ENCODE data around the gene PRH2. TPM values are rescaled to one million over a fixed set of nuclear protein-coding genes. Genes with fewer than 3 reads are reported as not detected.

PRH2 gene
- polyA plus RNA-seq = 0.12 to 0.13 TPM in 2 of 3 replicates, not detected in the other
- polyA plus RNA-seq (2011; ENCODE audit: low read depth) = not detected
- not detected in 2 replicates for polyA plus RNA-seq (2011; cell fraction: cytosol; rRNA removed)
- polyA plus RNA-seq (2011; cell fraction: nucleus; rRNA removed) = 0.33 TPM in 1 of 2 replicates, not detected in the other
- not detected in 2 replicates for polyA plus RNA-seq (2012; ENCODE audit: low replicate concordance)
- polyA minus RNA-seq = 2.2 TPM in 1 of 3 replicates, not detected in the others
- polyA minus RNA-seq (2011; cell fraction: cytosol; rRNA and poly(A)+ RNA removed) = not detected
- 1.1 TPM in 1 of 2 replicates, not detected in the other for polyA minus RNA-seq (2011; cell fraction: nucleus; rRNA and poly(A)+ RNA removed)

DNA sequence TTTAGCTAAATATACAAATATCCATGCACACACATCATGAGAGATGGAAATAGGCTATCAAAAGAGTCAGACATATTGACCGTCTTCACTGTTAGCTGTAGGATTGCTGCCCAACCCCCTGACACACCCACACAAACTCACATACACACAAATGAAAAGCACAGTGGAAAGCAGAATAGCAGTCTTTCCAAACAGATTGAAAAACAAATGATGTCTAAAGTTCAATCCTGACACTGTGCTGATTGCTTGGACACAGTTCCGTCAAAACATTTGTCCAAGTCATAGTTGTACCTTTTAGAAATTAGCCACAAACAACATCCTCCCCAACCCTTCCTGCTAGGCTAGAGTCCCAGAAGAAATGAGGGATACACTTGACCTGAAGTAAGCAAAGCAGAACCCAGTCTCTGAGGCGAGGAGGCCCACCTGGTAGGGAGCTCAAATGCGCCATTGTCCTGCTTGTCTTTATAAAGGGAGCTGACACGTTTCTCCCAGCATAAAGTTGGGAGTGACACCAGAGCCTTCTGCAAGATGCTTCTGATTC, at the start of gene PRH2:
Gene PRH2, plus strand, starts transcription at position 491 of the 541 bp plus-strand sequence. Its CDS starts 38 bp downstream, at position 529.
- Histone ChIP-seq H3K9ac (ENCODE audit: control insufficient read depth, extremely low read depth, insufficient read depth, low read length) (no peak within 1 kb of the TSS), H3K4me2 (ENCODE audit: control insufficient read depth, extremely low read depth, insufficient read depth, low read depth, low read length) (no peak within 1 kb of the TSS), H3K9me1 (ENCODE audit: control insufficient read depth, extremely low read depth, insufficient read depth, low read length) (no peaks in the 10 kb centered on the region), H3K36me3 (ENCODE audit: control insufficient read depth in 2 of 2, extremely low read depth in 1 of 2, insufficient read depth in 2 of 2, low read length in 2 of 2) (no peaks in the 10 kb centered on the region), H3K4me3 (ENCODE audit: control insufficient read depth in 2 of 3, extremely low read depth in 1 of 3, insufficient read depth in 2 of 3, low read depth in 1 of 3, low read length in 3 of 3) (no peak within 1 kb of the TSS), H2AFZ (ENCODE audit: control insufficient read depth, low read length) (no peak within 1 kb of the TSS), H3K79me2 (ENCODE audit: control insufficient read depth, insufficient read depth, low read length) (no peaks in the 10 kb centered on the region), H4K20me1 (ENCODE audit: control insufficient read depth, extremely low read depth, insufficient read depth, low read length) (no peaks in the 10 kb centered on the region), H3K9me3 (ENCODE audit: control insufficient read depth, low read depth, low read length) (no peaks in the 10 kb centered on the region), H3K4me1 (ENCODE audit: control insufficient read depth, extremely low read depth, insufficient read depth, low read length) (no peaks in the 10 kb centered on the region), H3K27me3 (ENCODE audit: control insufficient read depth, extremely low read depth, insufficient read depth, low read length) (no peaks in the 10 kb centered on the region), H3K27ac (ENCODE audit: control insufficient read depth, insufficient read depth, low read length) (no peak within 1 kb of the TSS)
- FAIRE-seq (peak; percentile 5), DNase-seq (ENCODE audit: low read depth, low spot score) (no peak)
- TF ChIP-seq EZH2 (IDR thresholded peaks at IDR 0.05; ENCODE audit: low read length) = no peak
- TF ChIP-seq, protein P1, sequence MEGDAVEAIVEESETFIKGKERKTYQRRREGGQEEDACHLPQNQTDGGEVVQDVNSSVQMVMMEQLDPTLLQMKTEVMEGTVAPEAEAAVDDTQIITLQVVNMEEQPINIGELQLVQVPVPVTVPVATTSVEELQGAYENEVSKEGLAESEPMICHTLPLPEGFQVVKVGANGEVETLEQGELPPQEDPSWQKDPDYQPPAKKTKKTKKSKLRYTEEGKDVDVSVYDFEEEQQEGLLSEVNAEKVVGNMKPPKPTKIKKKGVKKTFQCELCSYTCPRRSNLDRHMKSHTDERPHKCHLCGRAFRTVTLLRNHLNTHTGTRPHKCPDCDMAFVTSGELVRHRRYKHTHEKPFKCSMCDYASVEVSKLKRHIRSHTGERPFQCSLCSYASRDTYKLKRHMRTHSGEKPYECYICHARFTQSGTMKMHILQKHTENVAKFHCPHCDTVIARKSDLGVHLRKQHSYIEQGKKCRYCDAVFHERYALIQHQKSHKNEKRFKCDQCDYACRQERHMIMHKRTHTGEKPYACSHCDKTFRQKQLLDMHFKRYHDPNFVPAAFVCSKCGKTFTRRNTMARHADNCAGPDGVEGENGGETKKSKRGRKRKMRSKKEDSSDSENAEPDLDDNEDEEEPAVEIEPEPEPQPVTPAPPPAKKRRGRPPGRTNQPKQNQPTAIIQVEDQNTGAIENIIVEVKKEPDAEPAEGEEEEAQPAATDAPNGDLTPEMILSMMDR (optimal IDR thresholded peaks at IDR 0.05 in 1 of 3, IDR thresholded peaks at IDR 0.05 in 1 of 3, conservative IDR thresholded peaks at IDR 0.05 in 1 of 3; ENCODE audit: extremely low read depth in 1 of 3, insufficient read depth in 2 of 3, low read length in 3 of 3) = no peak
- dilution Hi-C loops (cut with MboI; ENCODE audit: extremely low pct_ligation_motif_present, low sequenced_read_pairs) = no loop called here

DNA sequence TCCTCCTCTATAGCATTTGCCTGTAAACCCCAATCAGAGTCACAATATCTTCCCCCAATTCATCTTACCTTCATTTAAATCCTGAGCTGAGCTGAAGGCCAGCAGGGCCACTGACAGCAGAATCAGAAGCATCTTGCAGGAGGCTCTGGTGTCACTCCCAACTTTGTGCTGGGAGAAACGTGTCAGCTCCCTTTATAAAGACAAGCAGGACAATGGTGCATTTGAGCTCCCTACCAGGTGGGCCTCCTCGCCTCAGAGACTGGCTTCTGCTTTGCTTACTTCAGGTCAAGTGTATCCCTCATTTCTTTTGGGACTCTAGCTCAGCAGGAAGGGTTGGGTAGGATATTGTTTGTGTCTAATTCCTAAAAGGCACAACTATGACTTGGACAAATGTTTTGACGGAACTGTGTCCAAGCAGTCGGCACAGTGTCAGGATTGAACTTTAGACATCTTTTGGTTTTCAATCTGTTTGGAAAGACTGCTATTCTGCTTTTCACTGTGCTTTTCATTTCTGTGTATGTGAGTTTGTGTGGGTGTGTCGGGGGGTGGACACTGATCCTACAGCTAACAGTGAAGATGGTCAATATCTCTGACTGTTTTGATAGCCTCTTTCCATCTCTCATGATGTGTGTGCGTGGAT, 44.8 kb upstream of the PRH2 start, which contains the start of gene PRH1:
Gene PRH1, minus strand, starts transcription at position 170 of the 640 bp plus-strand sequence. Its CDS starts 38 bp downstream, at position 132.
- H3K4me3 ChIP-seq (ENCODE audit: control insufficient read depth in 2 of 3, extremely low read depth in 1 of 3, insufficient read depth in 2 of 3, low read depth in 1 of 3, low read length in 3 of 3) = no peak within 1 kb of the TSS
- no peaks in the 10 kb centered on the region for H4K20me1 ChIP-seq (ENCODE audit: control insufficient read depth, extremely low read depth, insufficient read depth, low read length)
- DNase-seq (ENCODE audit: low read depth, low spot score) (no peak), FAIRE-seq (no peak)
- no peaks in the 10 kb centered on the region for H3K36me3 ChIP-seq (ENCODE audit: control insufficient read depth in 2 of 2, extremely low read depth in 1 of 2, insufficient read depth in 2 of 2, low read length in 2 of 2)
- no peak within 1 kb of the TSS for H3K4me2 ChIP-seq (ENCODE audit: control insufficient read depth, extremely low read depth, insufficient read depth, low read depth, low read length)
- no peak within 1 kb of the TSS for H3K27ac ChIP-seq (ENCODE audit: control insufficient read depth, insufficient read depth, low read length)
- H2AFZ ChIP-seq (ENCODE audit: control insufficient read depth, low read length) = no peak within 1 kb of the TSS
- H3K9me3 ChIP-seq (ENCODE audit: control insufficient read depth, low read depth, low read length) = no peaks in the 10 kb centered on the region
- H3K4me1 ChIP-seq (ENCODE audit: control insufficient read depth, extremely low read depth, insufficient read depth, low read length) = no peaks in the 10 kb centered on the region
- TF ChIP-seq, protein P1 (optimal IDR thresholded peaks at IDR 0.05 in 1 of 3, IDR thresholded peaks at IDR 0.05 in 1 of 3, conservative IDR thresholded peaks at IDR 0.05 in 1 of 3; ENCODE audit: extremely low read depth in 1 of 3, insufficient read depth in 2 of 3, low read length in 3 of 3) = no peak
- TF ChIP-seq EZH2 (IDR thresholded peaks at IDR 0.05; ENCODE audit: low read length) = no peak
- dilution Hi-C loops (cut with MboI; ENCODE audit: extremely low pct_ligation_motif_present, low sequenced_read_pairs) = no loop called here
- H3K27me3 ChIP-seq (ENCODE audit: control insufficient read depth, extremely low read depth, insufficient read depth, low read length) = no peaks in the 10 kb centered on the region
- H3K9ac ChIP-seq (ENCODE audit: control insufficient read depth, extremely low read depth, insufficient read depth, low read length) = no peak within 1 kb of the TSS
- H3K9me1 ChIP-seq (ENCODE audit: control insufficient read depth, extremely low read depth, insufficient read depth, low read length) = no peaks in the 10 kb centered on the region
- no peaks in the 10 kb centered on the region for H3K79me2 ChIP-seq (ENCODE audit: control insufficient read depth, insufficient read depth, low read length)
